ENCODE results near the gene CDK10.

DNA sequence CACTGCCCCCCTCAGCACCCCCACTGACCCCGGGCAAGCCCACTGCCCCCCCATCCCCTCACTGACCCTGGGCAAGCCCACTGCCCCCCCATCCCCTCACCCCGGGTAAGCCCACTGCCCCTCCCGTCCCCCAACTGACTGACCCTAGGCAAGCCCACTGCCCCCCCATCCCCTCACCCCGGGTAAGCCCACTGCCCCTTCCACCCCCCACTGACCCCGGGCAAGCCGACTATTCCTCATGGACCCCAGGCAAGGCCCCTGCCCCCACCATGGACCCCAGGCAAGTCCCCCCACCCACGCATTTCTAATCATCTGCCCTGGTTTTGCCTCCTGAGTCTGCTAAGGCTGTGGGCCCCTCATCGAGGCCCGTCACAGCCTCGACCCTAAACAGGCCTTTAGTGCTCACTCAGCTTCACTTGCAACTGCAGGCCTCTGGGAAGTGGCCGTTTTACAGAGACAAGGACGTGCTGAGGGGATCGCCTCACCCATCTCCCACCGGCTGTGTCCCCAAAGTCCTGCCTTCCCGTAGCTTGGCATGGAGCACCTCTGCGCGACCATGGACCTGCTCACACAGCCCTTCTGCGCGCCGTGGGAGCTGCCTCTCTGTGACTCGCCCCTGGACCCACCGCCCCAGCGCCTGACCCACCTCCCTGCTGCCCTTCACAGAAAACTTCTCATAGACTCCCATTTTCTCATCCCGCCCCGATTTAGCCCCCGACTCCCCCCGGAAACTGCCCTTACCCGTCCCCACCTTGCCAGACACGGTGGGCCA lies 30.6 kb downstream of the CDK10 start:
- TF ChIP-seq, protein P1, sequence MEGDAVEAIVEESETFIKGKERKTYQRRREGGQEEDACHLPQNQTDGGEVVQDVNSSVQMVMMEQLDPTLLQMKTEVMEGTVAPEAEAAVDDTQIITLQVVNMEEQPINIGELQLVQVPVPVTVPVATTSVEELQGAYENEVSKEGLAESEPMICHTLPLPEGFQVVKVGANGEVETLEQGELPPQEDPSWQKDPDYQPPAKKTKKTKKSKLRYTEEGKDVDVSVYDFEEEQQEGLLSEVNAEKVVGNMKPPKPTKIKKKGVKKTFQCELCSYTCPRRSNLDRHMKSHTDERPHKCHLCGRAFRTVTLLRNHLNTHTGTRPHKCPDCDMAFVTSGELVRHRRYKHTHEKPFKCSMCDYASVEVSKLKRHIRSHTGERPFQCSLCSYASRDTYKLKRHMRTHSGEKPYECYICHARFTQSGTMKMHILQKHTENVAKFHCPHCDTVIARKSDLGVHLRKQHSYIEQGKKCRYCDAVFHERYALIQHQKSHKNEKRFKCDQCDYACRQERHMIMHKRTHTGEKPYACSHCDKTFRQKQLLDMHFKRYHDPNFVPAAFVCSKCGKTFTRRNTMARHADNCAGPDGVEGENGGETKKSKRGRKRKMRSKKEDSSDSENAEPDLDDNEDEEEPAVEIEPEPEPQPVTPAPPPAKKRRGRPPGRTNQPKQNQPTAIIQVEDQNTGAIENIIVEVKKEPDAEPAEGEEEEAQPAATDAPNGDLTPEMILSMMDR (IDR thresholded peaks at IDR 0.05; ENCODE audit: low read length), result no peak
- TF ChIP-seq EZH2 (optimal IDR thresholded peaks at IDR 0.05; ENCODE audit: low read depth, low read length), result no peak
